Measurements from ENCODE around the gene SGPP2.

Gene SGPP2

GRCh38 chr2:222572264-222572721 lies 147.9 kb downstream of the SGPP2 start:
- Histone ChIP-seq H3K4me2 (ENCODE audit: low read length) (no peak overlapping the region), H3K4me3 (ENCODE audit: low read length) (no peak overlapping the region), H3K27me3 (ENCODE audit: control insufficient read depth, low read length) (no peaks in the 10 kb centered on the region), H3K27ac (ENCODE audit: low read depth, low read length) (no peak overlapping the region), H3K36me3 (ENCODE audit: control insufficient read depth, low read length) (peaks cover 83% of the 10 kb centered on the region), H3F3A (ENCODE audit: control insufficient read depth, insufficient read depth) (no peaks in the 10 kb centered on the region), H3K4me1 (ENCODE audit: control insufficient read depth, low read length) (no peaks in the 10 kb centered on the region), H3K9me2 (replicated peaks; ENCODE audit: control insufficient read depth, low read length) (no peaks in the 10 kb centered on the region), H4K20me1 (ENCODE audit: control insufficient read depth, insufficient read depth, low read depth, low read length) (no peaks in the 10 kb centered on the region; the same call in 1 of the 2 replicates), H3K9me3 (ENCODE audit: control insufficient read depth, insufficient read depth, low read length) (no peaks in the 10 kb centered on the region), H3K79me2 (ENCODE audit: control insufficient read depth, low read length) (no peaks in the 10 kb centered on the region)
- TF ChIP-seq CTCF (IDR thresholded peaks at IDR 0.05; ENCODE audit: low read depth, low read length, poor library complexity, severe bottlenecking) = no peak
- TF ChIP-seq EZH2phosphoT487 (IDR thresholded peaks at IDR 0.05; ENCODE audit: borderline replicate concordance, low read length) = no peak

GRCh38 chr2:222572751-222573174 lies 148.4 kb downstream of the SGPP2 start:
- Histone ChIP-seq H3F3A (ENCODE audit: control insufficient read depth, insufficient read depth) (no peaks in the 10 kb centered on the region), H3K27ac (ENCODE audit: low read depth, low read length) (no peak overlapping the region), H4K20me1 (ENCODE audit: control insufficient read depth, insufficient read depth, low read depth, low read length) (no peaks in the 10 kb centered on the region; the same call in 1 of the 2 replicates), H3K4me3 (ENCODE audit: low read length) (no peak overlapping the region), H3K4me1 (ENCODE audit: control insufficient read depth, low read length) (no peaks in the 10 kb centered on the region), H3K36me3 (ENCODE audit: control insufficient read depth, low read length) (peaks cover 83% of the 10 kb centered on the region), H3K9me2 (replicated peaks; ENCODE audit: control insufficient read depth, low read length) (no peaks in the 10 kb centered on the region), H3K4me2 (ENCODE audit: low read length) (no peak overlapping the region), H3K27me3 (ENCODE audit: control insufficient read depth, low read length) (no peaks in the 10 kb centered on the region), H3K79me2 (ENCODE audit: control insufficient read depth, low read length) (no peaks in the 10 kb centered on the region), H3K9me3 (ENCODE audit: control insufficient read depth, insufficient read depth, low read length) (no peaks in the 10 kb centered on the region)
- TF ChIP-seq CTCF (IDR thresholded peaks at IDR 0.05; ENCODE audit: low read depth, low read length, poor library complexity, severe bottlenecking) (no peak), EZH2phosphoT487 (IDR thresholded peaks at IDR 0.05; ENCODE audit: borderline replicate concordance, low read length) (no peak)

GRCh38 chr2:222575618-222576017 lies 151.3 kb downstream of the SGPP2 start:
- peaks cover 77% of the 10 kb centered on the region for H3K36me3 ChIP-seq (ENCODE audit: control insufficient read depth, low read length)
- H3K27me3 ChIP-seq (ENCODE audit: control insufficient read depth, low read length) = no peaks in the 10 kb centered on the region
- H3K9me2 ChIP-seq (replicated peaks; ENCODE audit: control insufficient read depth, low read length) = no peaks in the 10 kb centered on the region
- no peak for TF ChIP-seq EZH2phosphoT487 (IDR thresholded peaks at IDR 0.05; ENCODE audit: borderline replicate concordance, low read length)
- TF ChIP-seq CTCF (IDR thresholded peaks at IDR 0.05; ENCODE audit: low read depth, low read length, poor library complexity, severe bottlenecking) = no peak
- H4K20me1 ChIP-seq (ENCODE audit: control insufficient read depth, insufficient read depth, low read depth, low read length) = no peaks in the 10 kb centered on the region; the same call in 1 of the 2 replicates
- no peak overlapping the region for H3K4me2 ChIP-seq (ENCODE audit: low read length)
- H3K4me1 ChIP-seq (ENCODE audit: control insufficient read depth, low read length) = peaks cover 5% of the 10 kb centered on the region
- no peak overlapping the region for H3K27ac ChIP-seq (ENCODE audit: low read depth, low read length)
- no peaks in the 10 kb centered on the region for H3K9me3 ChIP-seq (ENCODE audit: control insufficient read depth, insufficient read depth, low read length)
- H3K4me3 ChIP-seq (ENCODE audit: low read length) = no peak overlapping the region
- no peaks in the 10 kb centered on the region for H3F3A ChIP-seq (ENCODE audit: control insufficient read depth, insufficient read depth)
- peaks cover under 1% of the 10 kb centered on the region for H3K79me2 ChIP-seq (ENCODE audit: control insufficient read depth, low read length)

Data from DOHH2 (cell line).